Calu3 (cell line): ENCODE measurements around the gene ACSL5. TPM values are rescaled to one million over a fixed set of nuclear protein-coding genes. Genes with fewer than 3 reads are reported as not detected.

Experiments used
- BruUV-seq: library from RNA; stranded (reverse); fragments of 400-500 nt; replicated peaks from 2 replicates; lab custom pipeline; 2021; lab: Mats Ljungman, UMichigan
- CTCF ChIA-PET: fragments of 300-600 bp; sonication (Branson Sonifier 250); formaldehyde crosslinking; loops from one replicate; lab custom pipeline; 2022; ENCODE audit warnings: antibody characterized with exemption; lab: Charles Lee
- DNase-seq: peaks from one replicate; pipeline ENCODE4 v3.0.0; 2022
- H3K27ac Mint-ChIP-seq: one replicate; pipeline ENCODE4 v1.8.0; 2022; ENCODE audit warnings: mixed read lengths; ENCODE audit not compliant: unreplicated experiment
- H3K27me3 Mint-ChIP-seq: one replicate; pipeline ENCODE4 v1.8.0; 2022; ENCODE audit warnings: mixed read lengths; ENCODE audit not compliant: unreplicated experiment
- H3K36me3 Mint-ChIP-seq: one replicate; pipeline ENCODE4 v1.8.0; 2022; ENCODE audit warnings: mild to moderate bottlenecking, moderate library complexity, mixed read lengths; ENCODE audit not compliant: insufficient read depth, unreplicated experiment
- H3K4me1 Mint-ChIP-seq: one replicate; pipeline ENCODE4 v1.8.0; 2022; ENCODE audit warnings: mild to moderate bottlenecking, low read depth, mixed read lengths; ENCODE audit not compliant: unreplicated experiment
- H3K4me3 Mint-ChIP-seq: one replicate; pipeline ENCODE4 v1.8.0; 2022; ENCODE audit warnings: mild to moderate bottlenecking, low read depth, moderate library complexity, mixed read lengths; ENCODE audit not compliant: unreplicated experiment
- H3K9me3 Mint-ChIP-seq: one replicate; pipeline ENCODE4 v1.8.0; 2022; ENCODE audit warnings: low read depth, mixed read lengths; ENCODE audit not compliant: unreplicated experiment
- CTCF ChIP-seq: fragments of 200-600 bp; IDR thresholded peaks from one replicate; pipeline ENCODE4 v1.8.0; 2022; ENCODE audit warnings: antibody characterized with exemption; ENCODE audit not compliant: unreplicated experiment
- intact Hi-C: fragments of 100-400 bp; cut with micrococcal nuclease; formaldehyde crosslinking; loops from one replicate; pipeline ENCODE4 v1.10.0; 2022; ENCODE audit not compliant: unreplicated experiment
- total RNA-seq: library from RNA; stranded (reverse); gene quantifications from 2 replicates; pipeline ENCODE4 v1.2.3, GENCODE V29; 2022

ACSL5 gene
- total RNA-seq, 1 experiment from 2014 or later, result 35.3 TPM

DNA sequence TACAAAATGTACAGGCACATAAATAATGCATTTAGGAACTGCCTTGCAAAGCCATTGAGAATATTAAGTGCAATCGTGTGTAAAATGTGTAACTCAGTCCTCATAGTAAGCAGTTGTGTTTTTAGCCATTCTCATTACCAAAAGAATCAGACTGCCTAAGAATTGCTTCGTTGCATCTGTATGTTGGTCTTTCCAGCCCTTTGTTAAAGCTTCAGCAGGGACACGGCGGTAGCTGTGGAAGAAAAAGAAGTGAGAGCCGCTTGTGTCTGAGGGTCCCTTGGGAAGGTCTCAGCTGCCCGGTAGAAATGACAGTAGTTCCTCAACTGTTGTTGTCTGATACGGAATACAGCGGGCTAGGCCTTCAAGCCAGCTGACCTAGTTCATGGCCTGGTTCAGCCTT is 22.8 kb upstream of the ACSL5 start:
- H3K27ac Mint-ChIP-seq, result no peak overlapping the region
- no peak for DNase-seq
- H3K9me3 Mint-ChIP-seq, result no peaks in the 10 kb centered on the region
- H3K4me1 Mint-ChIP-seq, result no peaks in the 10 kb centered on the region
- intact Hi-C loops, result no loop called here
- CTCF ChIA-PET, result no interaction called here
- no TSS peak for BruUV-seq
- H3K27me3 Mint-ChIP-seq, result no peaks in the 10 kb centered on the region
- no peak for TF ChIP-seq CTCF
- H3K36me3 Mint-ChIP-seq, result no peaks in the 10 kb centered on the region
- H3K4me3 Mint-ChIP-seq, result no peak overlapping the region

DNA sequence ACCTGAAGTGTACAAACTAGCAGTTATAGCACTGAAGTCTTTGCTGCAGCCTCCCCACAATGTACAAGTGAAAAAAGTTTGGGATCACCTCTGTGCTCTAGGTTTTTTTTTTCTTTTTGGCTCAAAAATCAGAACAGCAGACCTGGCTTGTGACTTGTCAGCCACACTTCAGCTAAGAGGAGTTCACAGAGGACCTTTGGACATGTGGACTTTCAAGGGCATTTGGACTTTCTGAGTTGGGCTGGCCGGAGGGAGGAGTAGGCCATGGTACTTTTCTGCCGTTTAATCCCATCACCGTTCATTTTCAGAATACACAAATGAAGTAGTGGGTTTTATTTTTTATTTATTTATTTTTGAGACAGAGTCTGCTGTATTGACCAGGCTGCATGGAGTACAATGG is 21.9 kb upstream of the ACSL5 start:
- H3K27ac Mint-ChIP-seq, result no peak overlapping the region
- no peak for TF ChIP-seq CTCF
- no peaks in the 10 kb centered on the region for H3K36me3 Mint-ChIP-seq
- H3K4me3 Mint-ChIP-seq, result no peak overlapping the region
- no peaks in the 10 kb centered on the region for H3K27me3 Mint-ChIP-seq
- no peaks in the 10 kb centered on the region for H3K4me1 Mint-ChIP-seq
- no peaks in the 10 kb centered on the region for H3K9me3 Mint-ChIP-seq
- CTCF ChIA-PET, result no interaction called here
- intact Hi-C loops, result no loop called here
- no TSS peak for BruUV-seq
- no peak for DNase-seq

GRCh38 chr10:112353046-112353445 is 20.9 kb upstream of the ACSL5 start:
- no TSS peak for BruUV-seq
- Mint-ChIP-seq H3K27me3 (no peaks in the 10 kb centered on the region), H3K4me1 (no peaks in the 10 kb centered on the region), H3K27ac (no peak overlapping the region), H3K4me3 (no peak overlapping the region), H3K9me3 (no peaks in the 10 kb centered on the region), H3K36me3 (no peaks in the 10 kb centered on the region)
- CTCF ChIA-PET, result no interaction called here
- DNase-seq, result no peak
- intact Hi-C loops, result no loop called here
- TF ChIP-seq CTCF, result no peak

- CTCF ChIA-PET, result no interaction called here
Observed at GRCh38 chr10:112356686-112357085, 17.2 kb upstream of the ACSL5 start.

More at GRCh38 chr10:112356686-112357085, 17.2 kb upstream of the ACSL5 start:
- H3K9me3 Mint-ChIP-seq, result no peaks in the 10 kb centered on the region
- no TSS peak for BruUV-seq
- no peak for DNase-seq
- H3K27ac Mint-ChIP-seq, result no peak overlapping the region
- H3K4me3 Mint-ChIP-seq, result no peak overlapping the region
- intact Hi-C loops, result no loop called here
- no peaks in the 10 kb centered on the region for H3K27me3 Mint-ChIP-seq
- no peak for TF ChIP-seq CTCF
- no peaks in the 10 kb centered on the region for H3K4me1 Mint-ChIP-seq
- no peaks in the 10 kb centered on the region for H3K36me3 Mint-ChIP-seq
